Chondrocyte (in vitro differentiated cells): Measurements from ENCODE around the gene CARNS1. TPM values are rescaled to one million over a fixed set of nuclear protein-coding genes. Genes with fewer than 3 reads are reported as not detected.

Experiments used
- DNase-seq: peaks from one replicate; pipeline ENCODE4 v3.0.0; 2021; ENCODE audit warnings: mixed read lengths, low spot score
- H3K27ac Mint-ChIP-seq: one replicate; pipeline ENCODE4 v1.8.0; 2021; ENCODE audit warnings: mild to moderate bottlenecking, moderate library complexity, mixed read lengths; ENCODE audit not compliant: unreplicated experiment
- H3K27me3 Mint-ChIP-seq: 2 replicates; pipeline ENCODE4 v1.8.0; 2021; ENCODE audit warnings: low read depth, mixed read lengths
- H3K36me3 Mint-ChIP-seq: 2 replicates; pipeline ENCODE4 v1.8.0; 2021; ENCODE audit warnings: low read depth, mixed read lengths
- H3K4me1 Mint-ChIP-seq: 2 replicates; pipeline ENCODE4 v1.8.0; 2021; ENCODE audit warnings: low read depth, mild to moderate bottlenecking, mixed read lengths
- H3K4me3 Mint-ChIP-seq: one replicate; pipeline ENCODE4 v1.8.0; 2021; ENCODE audit warnings: mild to moderate bottlenecking, moderate library complexity, mixed read lengths; ENCODE audit not compliant: unreplicated experiment
- H3K9me3 Mint-ChIP-seq: 2 replicates; pipeline ENCODE4 v1.8.0; 2021; ENCODE audit warnings: low read depth, mixed read lengths
- CTCF ChIP-seq: fragments of 200-600 bp; sonication (generic); IDR thresholded peaks from 2 replicates; pipeline ENCODE4 v1.5.0; 2021; ENCODE audit warnings: antibody characterized with exemption, mild to moderate bottlenecking, moderate library complexity
- long read RNA-seq: library from polyadenylated mRNA; stranded (forward); transcript quantifications from one replicate; pipeline ENCODE4 v2.0.0, GENCODE V29; 2021
- total RNA-seq: library from RNA; stranded (reverse); gene quantifications from 3 replicates; pipeline ENCODE4 v1.2.1, GENCODE V29; 2021

CARNS1 gene
- 0.36 to 1.8 TPM (median 1.8 TPM) in 3 replicates for total RNA-seq
- long read RNA-seq, partial matches to known transcripts = 2 of 5 reads
- long read RNA-seq, other reads (novel, unspliced or antisense) = 3 of 5 reads

GRCh38 chr11:67415501-67416304 is at the start of gene CARNS1:
Gene CARNS1 (plus strand): TSS chr11:67415678. CDS start chr11:67416200, 522 bp downstream.
- no peak within 1 kb of the TSS for H3K27ac Mint-ChIP-seq
- H3K4me3 Mint-ChIP-seq = peak within 1 kb of the TSS; percentile 56
- no peaks in the 10 kb centered on the region for H3K9me3 Mint-ChIP-seq
- TF ChIP-seq CTCF = no peak
- no peak for DNase-seq
- H3K27me3 Mint-ChIP-seq = peaks cover 9% of the 10 kb centered on the region
- peaks cover 13% of the 10 kb centered on the region for H3K4me1 Mint-ChIP-seq
- peaks cover 1% of the 10 kb centered on the region for H3K36me3 Mint-ChIP-seq

- Mint-ChIP-seq H3K27ac (no peak overlapping the region), H3K4me3 (no peak overlapping the region), H3K4me1 (peaks cover 35% of the 10 kb centered on the region), H3K36me3 (peaks cover 12% of the 10 kb centered on the region), H3K9me3 (no peaks in the 10 kb centered on the region), H3K27me3 (no peaks in the 10 kb centered on the region)
- DNase-seq = no peak
- no peak for TF ChIP-seq CTCF
Observed at GRCh38 chr11:67365736-67366444, 49.6 kb upstream of the CARNS1 start.

GRCh38 chr11:67366546-67366945 is 48.9 kb upstream of the CARNS1 start:
- Mint-ChIP-seq H3K36me3 (peaks cover 12% of the 10 kb centered on the region), H3K9me3 (no peaks in the 10 kb centered on the region), H3K27ac (no peak overlapping the region), H3K4me1 (peaks cover 42% of the 10 kb centered on the region), H3K27me3 (no peaks in the 10 kb centered on the region), H3K4me3 (no peak overlapping the region)
- TF ChIP-seq CTCF = no peak
- no peak for DNase-seq

- peaks cover 12% of the 10 kb centered on the region for H3K36me3 Mint-ChIP-seq
- H3K27me3 Mint-ChIP-seq = no peaks in the 10 kb centered on the region
- H3K4me1 Mint-ChIP-seq = peaks cover 46% of the 10 kb centered on the region
- no peak overlapping the region for H3K27ac Mint-ChIP-seq
- H3K9me3 Mint-ChIP-seq = no peaks in the 10 kb centered on the region
- no peak for DNase-seq
- no peak overlapping the region for H3K4me3 Mint-ChIP-seq
- no peak for TF ChIP-seq CTCF
Observed at GRCh38 chr11:67366961-67367760, 48.3 kb upstream of the CARNS1 start.

GRCh38 chr11:67367761-67368227 is 47.7 kb upstream of the CARNS1 start:
- Mint-ChIP-seq H3K4me1 (peaks cover 46% of the 10 kb centered on the region), H3K9me3 (no peaks in the 10 kb centered on the region), H3K36me3 (peaks cover 10% of the 10 kb centered on the region), H3K27me3 (no peaks in the 10 kb centered on the region), H3K27ac (no peak overlapping the region), H3K4me3 (no peak overlapping the region)
- TF ChIP-seq CTCF = no peak
- DNase-seq = no peak
